Peyer's patch (tissue), 4 donors: ENCODE results near the gene USP34. TPM values are rescaled to one million over a fixed set of nuclear protein-coding genes. Genes with fewer than 3 reads are reported as not detected.

ENCODE experiments used
- DNase-seq, 3 donors: peaks; one replicate each; pipeline ENCODE4 v3.0.0-alpha.2; 2017 to 2019
- H3K27ac ChIP-seq, 4 donors: fragments of 200-600 bp; sonication (generic); one replicate each; pipeline ENCODE4 v1.5.1; 2016 to 2019
- H3K27me3 ChIP-seq, 2 donors: fragments of 200-600 bp; sonication (generic); one replicate each; pipeline ENCODE4 v1.5.1; 2019
- H3K36me3 ChIP-seq, 3 donors: fragments of 200-600 bp; sonication (generic); one replicate each; pipeline ENCODE4 v1.5.1; 2016 to 2019
- H3K4me1 ChIP-seq, 4 donors: fragments of 200-600 bp; sonication (generic); one replicate each; pipeline ENCODE4 v1.5.1; 2016 to 2019
- H3K4me3 ChIP-seq, 4 donors: fragments of 200-600 bp; sonication (generic); 1 replicate in 3 of 4; 2 replicates in 1 of 4; pipeline ENCODE4 v1.5.1; 2016 to 2019; ENCODE audit warnings: mild to moderate bottlenecking in 1 of 4
- H3K9me3 ChIP-seq, 4 donors: fragments of 200-600 bp; sonication (generic); one replicate each; pipeline ENCODE4 v1.5.1; 2016 to 2019; ENCODE audit warnings: mild to moderate bottlenecking in 1 of 4
- CTCF ChIP-seq, 6 experiments: fragments of 450-650 bp in 4 of 6; fragments of 200-600 bp in 2 of 6; sonication (generic) in 1 of 6; IDR thresholded peaks; one replicate each; pipeline ENCODE4 v1.5.1; 2017 to 2019; ENCODE audit warnings: antibody characterized with exemption in 6 of 6, mild to moderate bottlenecking in 3 of 6, moderate library complexity in 1 of 6
- POLR2A ChIP-seq, 2 donors: fragments of 450-650 bp; IDR thresholded peaks; one replicate each; pipeline ENCODE4 v1.5.1; 2017; ENCODE audit warnings: antibody characterized with exemption in 2 of 2, mild to moderate bottlenecking in 2 of 2, moderate library complexity in 2 of 2
- total RNA-seq, 4 donors: library from RNA; depleted of rRNA; stranded (reverse); fragments of >200 nt; gene quantifications; one replicate each; pipeline ENCODE4 v1.1.0, GENCODE V29; 2016

Gene USP34
- total RNA-seq, 4 donors from 2014 or later, result 148 to 201 (median 172) TPM

- Histone ChIP-seq H3K4me3 (no peak overlapping the region), H3K9me3 (no peaks in the 10 kb centered on the region), H3K27me3 (no peaks in the 10 kb centered on the region), H3K36me3 (peaks cover 0 to 13% (median 0%) of the 10 kb centered on the region in 3 donors), H3K27ac (no peak overlapping the region), H3K4me1 (no peaks in the 10 kb centered on the region)
- no peak for TF ChIP-seq POLR2A (IDR thresholded peaks at IDR 0.05)
- no peak for DNase-seq
Measured at GRCh38 chr2:61356261-61356957, 114.5 kb downstream of the USP34 start.

GRCh38 chr2:61354543-61355197 is 116.2 kb downstream of the USP34 start:
- Histone ChIP-seq H3K4me1 (no peaks in the 10 kb centered on the region), H3K36me3 (peaks cover 0 to 22% (median 0%) of the 10 kb centered on the region in 3 donors), H3K9me3 (no peaks in the 10 kb centered on the region), H3K4me3 (no peak overlapping the region), H3K27me3 (no peaks in the 10 kb centered on the region), H3K27ac (no peak overlapping the region)
- DNase-seq, result no peak
- TF ChIP-seq POLR2A (IDR thresholded peaks at IDR 0.05), result no peak
- no peak for TF ChIP-seq CTCF (IDR thresholded peaks at IDR 0.05)

GRCh38 chr2:61353909-61354308 is 117.0 kb downstream of the USP34 start:
- Histone ChIP-seq H3K9me3 (no peaks in the 10 kb centered on the region), H3K4me1 (no peaks in the 10 kb centered on the region), H3K36me3 (peaks cover 0 to 28% (median 0%) of the 10 kb centered on the region in 3 donors), H3K27me3 (no peaks in the 10 kb centered on the region), H3K27ac (no peak overlapping the region), H3K4me3 (no peak overlapping the region)
- DNase-seq, result no peak
- no peak for TF ChIP-seq POLR2A (IDR thresholded peaks at IDR 0.05)
- TF ChIP-seq CTCF (IDR thresholded peaks at IDR 0.05), result no peak

- H3K9me3 ChIP-seq, result no peaks in the 10 kb centered on the region
- H3K36me3 ChIP-seq, result peaks cover 0 to 49% (median 0%) of the 10 kb centered on the region in 3 donors
- H3K4me3 ChIP-seq, result no peak overlapping the region
Measured at GRCh38 chr2:61350777-61351176, 120.1 kb downstream of the USP34 start.

GRCh38 chr2:61343141-61343540 is 127.7 kb downstream of the USP34 start:
- no peak overlapping the region for H3K4me3 ChIP-seq
- H3K36me3 ChIP-seq, result peaks cover 0 to 51% (median 0%) of the 10 kb centered on the region in 3 donors
- no peaks in the 10 kb centered on the region for H3K4me1 ChIP-seq
- no peaks in the 10 kb centered on the region for H3K27me3 ChIP-seq
- no peak for DNase-seq
- no peaks in the 10 kb centered on the region for H3K9me3 ChIP-seq
- TF ChIP-seq POLR2A (IDR thresholded peaks at IDR 0.05), result no peak
- TF ChIP-seq CTCF (IDR thresholded peaks at IDR 0.05), result no peak
- H3K27ac ChIP-seq, result no peak overlapping the region

More at GRCh38 chr2:61350777-61351176, 120.1 kb downstream of the USP34 start:
- TF ChIP-seq CTCF (IDR thresholded peaks at IDR 0.05) (no peak), POLR2A (IDR thresholded peaks at IDR 0.05) (no peak)
- DNase-seq, result no peak
- no peak overlapping the region for H3K27ac ChIP-seq
- H3K27me3 ChIP-seq, result no peaks in the 10 kb centered on the region
- H3K4me1 ChIP-seq, result no peaks in the 10 kb centered on the region

- Histone ChIP-seq H3K4me1 (no peaks in the 10 kb centered on the region), H3K4me3 (no peak overlapping the region), H3K36me3 (peaks cover 0 to 46% (median 0%) of the 10 kb centered on the region in 3 donors), H3K9me3 (no peaks in the 10 kb centered on the region), H3K27ac (no peak overlapping the region), H3K27me3 (no peaks in the 10 kb centered on the region)
- DNase-seq, result no peak
- no peak for TF ChIP-seq CTCF (IDR thresholded peaks at IDR 0.05)
- TF ChIP-seq POLR2A (IDR thresholded peaks at IDR 0.05), result no peak
Measured at GRCh38 chr2:61340242-61340641, 130.6 kb downstream of the USP34 start.
